Smooth muscle cell (in vitro differentiated cells): ENCODE results near the gene SLC29A1. TPM values are rescaled to one million over a fixed set of nuclear protein-coding genes. Genes with fewer than 3 reads are reported as not detected.
"Not testable (repeated sequence)": the region's sequence is repeated elsewhere in the genome, so short reads cannot be mapped to it uniquely, and the experiment has no call there.

Source experiments
- DNase-seq: peaks from one replicate; lab custom pipeline; 2025; ENCODE audit not compliant: unreplicated experiment; lab: John Stamatoyannopoulos, UW
- H2AFZ ChIP-seq: fragments of 200-600 bp; sonication (generic); 2 replicates; pipeline ENCODE4 v1.6.0; 2016; ENCODE audit warnings: antibody characterized with exemption, low read depth, mild to moderate bottlenecking
- H3F3A ChIP-seq: fragments of 200-600 bp; sonication (generic); 2 replicates; pipeline ENCODE4 v1.6.0; 2017; ENCODE audit warnings: antibody characterized with exemption, low read depth
- H3K27ac ChIP-seq: fragments of 200-600 bp; sonication (generic); 2 replicates; pipeline ENCODE4 v1.5.1; 2016; ENCODE audit warnings: low read depth, mild to moderate bottlenecking
- H3K27me3 ChIP-seq: fragments of 200-600 bp; sonication (generic); 2 replicates; pipeline ENCODE4 v1.6.1; 2016; ENCODE audit warnings: low read depth, mild to moderate bottlenecking
- H3K36me3 ChIP-seq: fragments of 200-600 bp; sonication (generic); 2 replicates; pipeline ENCODE4 v1.5.1; 2016; ENCODE audit warnings: low read depth
- H3K4me1 ChIP-seq: fragments of 200-600 bp; sonication (generic); 2 replicates; pipeline ENCODE4 v1.5.1; 2016; ENCODE audit warnings: low read depth
- H3K4me2 ChIP-seq: fragments of 200-600 bp; sonication (generic); 2 replicates; pipeline ENCODE4 v1.6.0; 2016; ENCODE audit warnings: mild to moderate bottlenecking
- H3K4me3 ChIP-seq: fragments of 200-600 bp; sonication (generic); 2 replicates; pipeline ENCODE4 v1.5.1; 2016; ENCODE audit warnings: mild to moderate bottlenecking
- H3K79me2 ChIP-seq: fragments of 200-600 bp; sonication (generic); 2 replicates; pipeline ENCODE4 v1.6.0; 2016; ENCODE audit warnings: low read depth, mild to moderate bottlenecking
- H3K9ac ChIP-seq: fragments of 200-600 bp; sonication (generic); 2 replicates; pipeline ENCODE4 v1.6.0; 2016; ENCODE audit warnings: low read depth
- H3K9me3 ChIP-seq: fragments of 200-600 bp; sonication (generic); replicated peaks from 2 replicates; pipeline ENCODE4 v1.5.1; 2016; ENCODE audit warnings: low read depth
- H4K20me1 ChIP-seq: fragments of 200-600 bp; sonication (generic); 2 replicates; pipeline ENCODE4 v1.6.0; 2016; ENCODE audit warnings: low read depth
- WGBS: methylation state at CpG from one replicate; pipeline ENCODE4 v1.1.7; 2016; ENCODE audit warnings: low lambda C conversion rate; 5-methylcytosine and 5-hydroxymethylcytosine counted together
- polyA plus RNA-seq: library from polyadenylated mRNA; unstranded; fragments of >200 nt; fragmentation: Nextera tagmentation; extraction: Ambion mirVana; gene quantifications from 2 replicates; pipeline ENCODE4 v1.2.1, GENCODE V29; 2016
- total RNA-seq: library from RNA; depleted of rRNA; stranded (reverse); fragments of >200 nt; gene quantifications from 2 replicates; pipeline ENCODE4 v1.2.3, GENCODE V29; 2014
- TF ChIP-seq, protein P1 (sequence below): fragments of 200-600 bp; sonication (generic); IDR thresholded peaks from 2 replicates; pipeline ENCODE4 v1.5.1; 2017; ENCODE audit warnings: borderline replicate concordance, mild to moderate bottlenecking, antibody characterized with exemption; ENCODE audit not compliant: insufficient read depth, poor library complexity, severe bottlenecking

Gene SLC29A1
- total and polyA plus RNA-seq, 2 experiments from 2014 or later: 7.4 to 8.0 TPM

DNA sequence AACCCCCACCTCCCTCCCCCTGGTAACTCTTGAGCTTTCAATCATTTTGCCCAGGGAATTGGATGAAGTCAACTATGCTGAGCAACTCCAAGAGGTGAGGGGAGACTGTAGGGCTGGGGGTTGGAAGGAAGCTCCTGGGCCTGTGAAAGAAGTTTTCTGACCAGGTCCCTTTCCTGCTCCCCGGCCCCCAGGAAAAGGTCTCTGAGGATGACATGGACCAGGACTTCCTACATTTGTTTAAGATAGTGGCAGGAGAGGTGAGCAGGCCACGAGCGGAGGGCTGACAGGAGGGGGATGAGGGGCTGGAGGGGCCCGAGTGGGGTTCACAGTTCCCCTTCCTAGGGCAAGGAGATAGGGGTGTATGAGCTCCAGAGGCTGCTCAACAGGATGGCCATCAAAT lies 43.0 kb upstream of the SLC29A1 start:
- H3K4me1 ChIP-seq: peaks cover under 1% of the 10 kb centered on the region
- TF ChIP-seq, protein P1, sequence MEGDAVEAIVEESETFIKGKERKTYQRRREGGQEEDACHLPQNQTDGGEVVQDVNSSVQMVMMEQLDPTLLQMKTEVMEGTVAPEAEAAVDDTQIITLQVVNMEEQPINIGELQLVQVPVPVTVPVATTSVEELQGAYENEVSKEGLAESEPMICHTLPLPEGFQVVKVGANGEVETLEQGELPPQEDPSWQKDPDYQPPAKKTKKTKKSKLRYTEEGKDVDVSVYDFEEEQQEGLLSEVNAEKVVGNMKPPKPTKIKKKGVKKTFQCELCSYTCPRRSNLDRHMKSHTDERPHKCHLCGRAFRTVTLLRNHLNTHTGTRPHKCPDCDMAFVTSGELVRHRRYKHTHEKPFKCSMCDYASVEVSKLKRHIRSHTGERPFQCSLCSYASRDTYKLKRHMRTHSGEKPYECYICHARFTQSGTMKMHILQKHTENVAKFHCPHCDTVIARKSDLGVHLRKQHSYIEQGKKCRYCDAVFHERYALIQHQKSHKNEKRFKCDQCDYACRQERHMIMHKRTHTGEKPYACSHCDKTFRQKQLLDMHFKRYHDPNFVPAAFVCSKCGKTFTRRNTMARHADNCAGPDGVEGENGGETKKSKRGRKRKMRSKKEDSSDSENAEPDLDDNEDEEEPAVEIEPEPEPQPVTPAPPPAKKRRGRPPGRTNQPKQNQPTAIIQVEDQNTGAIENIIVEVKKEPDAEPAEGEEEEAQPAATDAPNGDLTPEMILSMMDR: no peak

GRCh38 chr6:44180886-44181285 lies 42.5 kb upstream of the SLC29A1 start:
- H3K27me3 ChIP-seq: no peaks in the 10 kb centered on the region
- no peaks in the 10 kb centered on the region for H4K20me1 ChIP-seq
- H2AFZ ChIP-seq: no peak overlapping the region
- H3K9me3 ChIP-seq: no peaks in the 10 kb centered on the region
- H3K9ac ChIP-seq: no peak overlapping the region
- no peaks in the 10 kb centered on the region for H3K79me2 ChIP-seq
- no peak overlapping the region for H3K4me2 ChIP-seq
- WGBS: 89% methylated on average over 4 of the region's 4 CpGs
- no peak for DNase-seq
- H3K4me1 ChIP-seq: peaks cover 5% of the 10 kb centered on the region
- H3K36me3 ChIP-seq: no peaks in the 10 kb centered on the region
- TF ChIP-seq, protein P1: no peak
- no peaks in the 10 kb centered on the region for H3F3A ChIP-seq
- no peak overlapping the region for H3K27ac ChIP-seq
- H3K4me3 ChIP-seq: no peak overlapping the region

More for the DNA sequence above, 43.0 kb upstream of the SLC29A1 start:
- H3K4me3 ChIP-seq: no peak overlapping the region
- no peaks in the 10 kb centered on the region for H3K79me2 ChIP-seq
- H4K20me1 ChIP-seq: no peaks in the 10 kb centered on the region
- no peaks in the 10 kb centered on the region for H3K9me3 ChIP-seq
- WGBS: 98% methylated on average over 4 of the region's 4 CpGs
- no peak overlapping the region for H3K9ac ChIP-seq
- H3K36me3 ChIP-seq: no peaks in the 10 kb centered on the region
- no peaks in the 10 kb centered on the region for H3F3A ChIP-seq
- H2AFZ ChIP-seq: no peak overlapping the region
- H3K27me3 ChIP-seq: no peaks in the 10 kb centered on the region
- no peak overlapping the region for H3K27ac ChIP-seq
- no peak overlapping the region for H3K4me2 ChIP-seq
- DNase-seq: no peak

DNA sequence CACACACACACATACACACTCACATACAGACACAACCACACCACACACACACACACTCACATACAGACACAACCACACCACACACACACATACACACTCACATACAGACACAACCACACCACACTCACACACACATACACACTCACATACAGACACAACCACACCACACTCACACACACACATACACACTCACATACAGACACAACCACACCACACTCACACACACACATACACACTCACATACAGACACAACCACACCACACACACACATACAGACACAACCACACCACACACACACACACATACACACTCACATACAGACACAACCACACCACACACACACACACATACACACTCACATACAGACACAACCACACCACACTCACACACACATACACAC lies 41.6 kb upstream of the SLC29A1 start:
- not testable (repeated sequence) for H3K4me2 ChIP-seq, H3K27ac ChIP-seq, DNase-seq, H3K9ac ChIP-seq, H3K79me2 ChIP-seq, H3F3A ChIP-seq, H3K4me3 ChIP-seq, H3K9me3 ChIP-seq, H4K20me1 ChIP-seq, H3K36me3 ChIP-seq, H2AFZ ChIP-seq, H3K27me3 ChIP-seq
- peaks cover 13% of the 10 kb centered on the region for H3K4me1 ChIP-seq

DNA sequence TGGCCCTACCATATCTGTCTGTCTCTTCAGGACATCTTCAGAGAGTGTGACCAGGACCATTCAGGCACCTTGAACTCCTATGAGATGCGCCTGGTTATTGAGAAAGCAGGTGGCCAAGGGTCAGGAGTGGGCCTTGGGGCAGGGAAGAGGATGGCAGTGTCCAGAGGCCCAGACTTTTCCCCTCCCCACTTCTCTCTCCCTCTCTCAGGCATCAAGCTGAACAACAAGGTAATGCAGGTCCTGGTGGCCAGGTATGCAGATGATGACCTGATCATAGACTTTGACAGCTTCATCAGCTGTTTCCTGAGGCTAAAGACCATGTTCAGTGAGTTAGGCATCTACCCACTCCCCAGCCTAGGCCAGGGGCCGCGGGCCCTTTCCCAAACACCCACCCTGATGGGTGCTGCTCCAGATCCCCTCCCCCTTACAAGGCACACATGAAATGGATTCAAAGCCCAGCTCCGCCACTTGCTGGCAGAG lies 40.4 kb upstream of the SLC29A1 start:
- TF ChIP-seq, protein P1: no peak
- 81% methylated on average over 4 of the region's 4 CpGs for WGBS
- H3K9ac ChIP-seq: no peak overlapping the region
- no peak overlapping the region for H3K4me3 ChIP-seq
- H3K27me3 ChIP-seq: no peaks in the 10 kb centered on the region
- H3K79me2 ChIP-seq: no peaks in the 10 kb centered on the region
- H2AFZ ChIP-seq: no peak overlapping the region
- no peaks in the 10 kb centered on the region for H3K36me3 ChIP-seq
- H3K4me2 ChIP-seq: no peak overlapping the region
- DNase-seq: no peak
- no peaks in the 10 kb centered on the region for H3K9me3 ChIP-seq
- H4K20me1 ChIP-seq: no peaks in the 10 kb centered on the region
- H3K4me1 ChIP-seq: peaks cover 13% of the 10 kb centered on the region
- H3K27ac ChIP-seq: no peak overlapping the region
- no peaks in the 10 kb centered on the region for H3F3A ChIP-seq
